HepG2 (cell line): ENCODE results near the gene CCDC183. TPM values are rescaled to one million over a fixed set of nuclear protein-coding genes. Genes with fewer than 3 reads are reported as not detected.

Experiments
- ATAC-seq: fragments of 200-7000 bp; cut with Tn5 transposase; 3 replicates; pipeline ENCODE4 v1.9.1; 2020; ENCODE audit warnings: mild to moderate bottlenecking, moderate library complexity
- BruUV-seq: library from RNA; stranded (reverse); fragments of 400-500 nt; replicated peaks from 2 replicates; lab custom pipeline; 2021; lab: Mats Ljungman, UMichigan
- CTCF ChIA-PET: fragments of 300-600 bp; formaldehyde crosslinking; extraction: SDS; loops from one replicate; lab custom pipeline; 2021; ENCODE audit warnings: low total read pairs, inconsistent platforms, low intra/inter-chr PET ratio; lab: Yijun Ruan, JAX
- POLR2A ChIA-PET: fragments of 350-600 bp; sonication (Branson Sonifier 250); formaldehyde crosslinking; loops from one replicate; lab custom pipeline; 2020; ENCODE audit warnings: antibody characterized with exemption, inconsistent platforms; lab: Yijun Ruan, JAX
- DNase-seq: peaks from one replicate; pipeline ENCODE4 v3.0.0-alpha.2; 2015; ENCODE audit warnings: low spot score
- FAIRE-seq: peaks from 3 replicates; lab custom pipeline; 2011; peaks lifted over from hg19 to GRCh38; lab: Jason Lieb, UNC
- H2AFZ ChIP-seq: one replicate; pipeline ENCODE4 v1.6.1; 2011; ENCODE audit warnings: low read length, inconsistent platforms
- H3K27ac ChIP-seq: fragments of 300-600 bp; 3 replicates; pipeline ENCODE4 v1.8.0; 2011; ENCODE audit warnings: mixed run types, mild to moderate bottlenecking, mixed read lengths, low read length, inconsistent platforms; ENCODE audit not compliant: insufficient read depth; ENCODE audit errors: extremely low read length
- H3K27me3 ChIP-seq, 2 experiments: fragments of 200-600 bp in 1 of 2; 2 replicates in 1 of 2; 3 replicates in 1 of 2; pipeline versions ENCODE4 v1.6.0 to v1.8.0; 2011; ENCODE audit warnings: low read length in 2 of 2, mild to moderate bottlenecking in 2 of 2, moderate library complexity in 2 of 2, inconsistent platforms in 1 of 2; ENCODE audit not compliant: insufficient read depth in 2 of 2, control insufficient read depth in 1 of 2
- H3K36me3 ChIP-seq, 2 experiments: fragments of 200-600 bp in 1 of 2; replicated peaks in 1 of 2; 2 replicates in 1 of 2; 3 replicates in 1 of 2; pipeline versions ENCODE4 v1.5.1 to v1.8.0; 2011; ENCODE audit warnings: low read length in 2 of 2, inconsistent platforms in 1 of 2; ENCODE audit not compliant: insufficient read depth in 2 of 2, control insufficient read depth in 1 of 2
- H3K4me1 ChIP-seq: 2 replicates; pipeline ENCODE4 v1.5.1; 2012; ENCODE audit warnings: low read length, inconsistent platforms; ENCODE audit not compliant: insufficient read depth
- H3K4me2 ChIP-seq: 2 replicates; pipeline ENCODE4 v1.6.0; 2011; ENCODE audit warnings: low read depth, low read length, inconsistent platforms
- H3K4me3 ChIP-seq, 3 experiments: fragments of 200-600 bp in 1 of 3; sonication (generic), shearing (Covaris generic) in 1 of 3; replicated peaks in 1 of 3; 2 replicates each; pipeline ENCODE4 v1.5.1; 2011 to 2016; ENCODE audit warnings: low read length in 3 of 3, inconsistent platforms in 2 of 3, low read depth in 2 of 3, mild to moderate bottlenecking in 2 of 3, control low read depth in 1 of 3, mixed read lengths in 1 of 3; ENCODE audit not compliant: insufficient read depth in 1 of 3
- H3K79me2 ChIP-seq: one replicate; pipeline ENCODE4 v1.6.1; 2011; ENCODE audit warnings: low read length, inconsistent platforms; ENCODE audit not compliant: insufficient read depth
- H3K9ac ChIP-seq: 2 replicates; pipeline ENCODE4 v1.6.0; 2011; ENCODE audit warnings: mild to moderate bottlenecking, low read depth, low read length, inconsistent platforms; ENCODE audit not compliant: insufficient read depth
- H3K9me3 ChIP-seq: 2 replicates; pipeline ENCODE4 v1.5.1; 2012; ENCODE audit warnings: mild to moderate bottlenecking, low read length
- H4K20me1 ChIP-seq: 2 replicates; pipeline ENCODE4 v1.6.0; 2011; ENCODE audit warnings: inconsistent platforms, mild to moderate bottlenecking, low read length, moderate library complexity; ENCODE audit not compliant: insufficient read depth
- AGO1 ChIP-seq: fragments of 200-400 bp; formaldehyde crosslinking; IDR thresholded peaks from 2 replicates; pipeline ENCODE4 v1.6.1; 2017; ENCODE audit warnings: mild to moderate bottlenecking, low read depth, low read length, moderate library complexity; ENCODE audit not compliant: poor library complexity, severe bottlenecking
- AGO2 ChIP-seq: fragments of 200-400 bp; formaldehyde crosslinking; optimal IDR thresholded peaks from 2 replicates; pipeline ENCODE3; 2017; ENCODE audit warnings: mild to moderate bottlenecking, low read depth, low read length, moderate library complexity
- AKAP8 ChIP-seq: sonication (generic); formaldehyde crosslinking; IDR thresholded peaks from 2 replicates; pipeline ENCODE4 v1.5.1; 2020; ENCODE audit warnings: mild to moderate bottlenecking, missing genetic modification reagents
- CCDC6 ChIP-seq: sonication (generic); formaldehyde crosslinking; IDR thresholded peaks from 2 replicates; pipeline ENCODE4 v1.8.1; 2022; ENCODE audit warnings: mild to moderate bottlenecking, missing genetic modification reagents, moderate library complexity
- MEIS2 ChIP-seq: sonication (generic); formaldehyde crosslinking; IDR thresholded peaks from 2 replicates; pipeline ENCODE4 v1.9.0; 2021; ENCODE audit warnings: mild to moderate bottlenecking, missing genetic modification reagents
- POLR2G ChIP-seq: fragments of 200-400 bp; formaldehyde crosslinking; IDR thresholded peaks from 2 replicates; pipeline ENCODE4 v1.6.1; 2018; ENCODE audit warnings: mild to moderate bottlenecking, low read depth, low read length, moderate library complexity
- RBFOX2 ChIP-seq: fragments of 200-400 bp; formaldehyde crosslinking; IDR thresholded peaks from 2 replicates; pipeline ENCODE4 v1.6.1; 2017; ENCODE audit warnings: low read depth, mild to moderate bottlenecking, low read length
- SSRP1 ChIP-seq: IDR thresholded peaks from 2 replicates; pipeline ENCODE4 v1.6.1; 2016; ENCODE audit warnings: control low read depth
- ZNF329 ChIP-seq: sonication (generic); formaldehyde crosslinking; IDR thresholded peaks from 2 replicates; pipeline ENCODE4 v1.9.0; 2021; ENCODE audit warnings: low read depth, mild to moderate bottlenecking, missing genetic modification reagents
- WGBS: methylation state at CpG from one replicate; pipeline ENCODE4 v1.1.6; 2017; ENCODE audit warnings: low lambda C conversion rate; 5-methylcytosine and 5-hydroxymethylcytosine counted together
- in situ Hi-C: cut with HindIII; loops from 2 replicates; pipeline ENCODE4 v1.10.0; 2017; ENCODE audit warnings: low pct_unique_long_range_greater_than_20kb; ENCODE audit not compliant: extremely low pct_ligation_motif_present
- intact Hi-C: fragments of 100-400 bp; cut with micrococcal nuclease; formaldehyde crosslinking; loops from one replicate; pipeline ENCODE4 v1.10.0; 2022; ENCODE audit not compliant: unreplicated experiment
- polyA plus RNA-seq, 8 experiments: library from polyadenylated mRNA; depleted of rRNA in 3 of 8; stranded (reverse) in 7 of 8; unstranded in 1 of 8; fragments of >200 nt; fragmentation: Illumina TruSeq in 4 of 8; extraction: Trizol in 4 of 8; gene quantifications; 2 replicates each; pipeline versions ENCODE4 v1.2.1 to v1.2.3, GENCODE V29; 2011 to 2016; ENCODE audit warnings: low read depth in 4 of 8, missing spikeins in 1 of 8, mixed read lengths in 1 of 8; ENCODE audit not compliant: insufficient read depth in 1 of 8
- total RNA-seq, 5 experiments: library from RNA; depleted of rRNA; stranded (reverse); fragments of >200 nt; fragmentation: Illumina TruSeq; extraction: Trizol; gene quantifications; 2 replicates each; pipeline ENCODE4 v1.2.3, GENCODE V29; 2016; ENCODE audit warnings: low read depth in 1 of 5
- TF ChIP-seq, protein P1 (sequence below): sonication (generic); formaldehyde crosslinking; IDR thresholded peaks from 2 replicates; pipeline ENCODE4 v1.5.1; 2020; ENCODE audit warnings: mild to moderate bottlenecking, missing genetic modification reagents, moderate library complexity

Gene CCDC183
- total and polyA plus RNA-seq, 2 of the 13 experiments (the other 11 are each of a cell fraction or from before 2014, with no cell fraction given): 5.0 to 66.4 TPM

DNA sequence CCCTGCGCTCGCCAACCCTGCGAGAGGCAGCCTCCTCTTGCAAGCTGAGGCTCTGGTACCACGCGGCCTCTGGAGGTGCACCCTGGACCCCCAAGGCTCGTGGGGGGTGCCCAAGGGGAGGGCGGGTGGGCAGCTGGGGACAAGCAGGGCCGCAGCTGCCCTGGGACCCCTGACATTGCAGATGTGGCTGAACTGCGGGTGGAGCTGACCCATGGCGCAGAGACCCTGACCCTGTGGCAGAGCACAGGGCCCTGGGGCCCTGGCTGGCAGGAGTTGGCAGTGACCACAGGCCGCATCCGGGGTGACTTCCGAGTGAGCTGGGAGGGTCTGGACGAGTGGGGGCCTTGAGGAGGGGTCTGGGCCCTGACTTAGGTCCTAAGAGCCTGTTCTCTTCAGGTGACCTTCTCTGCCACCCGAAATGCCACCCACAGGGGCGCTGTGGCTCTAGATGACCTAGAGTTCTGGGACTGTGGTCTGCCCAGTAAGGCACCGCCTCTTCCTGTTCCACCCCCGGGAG lies 57.5 kb downstream of the CCDC183 start:
- WGBS: 90% methylated on average over 11 of the region's 18 CpGs
- H2AFZ ChIP-seq: no peak overlapping the region
- H3K36me3 ChIP-seq: peaks cover 11 to 20% of the 10 kb centered on the region in 2 experiments
- POLR2A ChIA-PET: interaction anchor here (1.1 kb wide), 1 partner anchor 22 kb away, joined by 3 read pairs; no protein-coding TSS in a partner anchor
- H3K4me3 ChIP-seq: no peak overlapping the region
- peaks cover 13% of the 10 kb centered on the region for H3K79me2 ChIP-seq
- intact Hi-C loops: no loop called here
- CTCF ChIA-PET: no interaction called here
- peaks cover 9% of the 10 kb centered on the region; the same call in 1 of the 2 replicates for H4K20me1 ChIP-seq
- in situ Hi-C loops: no loop called here
- FAIRE-seq: no peak
- TF ChIP-seq SSRP1 (CRISPR knock-in tag) (0 out of 2 replicates have a peak, but pooled peaks have one; percentile 41), MEIS2 (CRISPR knock-in tag) (no peak), CCDC6 (no peak)
- TF ChIP-seq, all 625 proteins: peak for 1
- ATAC-seq: no peak
- Histone ChIP-seq H3K27me3 (no peaks in the 10 kb centered on the region), H3K9ac (no peak overlapping the region), H3K27ac (no peak overlapping the region), H3K4me1 (peaks cover 35% of the 10 kb centered on the region), H3K9me3 (no peaks in the 10 kb centered on the region), H3K4me2 (no peak overlapping the region)
- BruUV-seq: no TSS peak
- DNase-seq: no peak

DNA sequence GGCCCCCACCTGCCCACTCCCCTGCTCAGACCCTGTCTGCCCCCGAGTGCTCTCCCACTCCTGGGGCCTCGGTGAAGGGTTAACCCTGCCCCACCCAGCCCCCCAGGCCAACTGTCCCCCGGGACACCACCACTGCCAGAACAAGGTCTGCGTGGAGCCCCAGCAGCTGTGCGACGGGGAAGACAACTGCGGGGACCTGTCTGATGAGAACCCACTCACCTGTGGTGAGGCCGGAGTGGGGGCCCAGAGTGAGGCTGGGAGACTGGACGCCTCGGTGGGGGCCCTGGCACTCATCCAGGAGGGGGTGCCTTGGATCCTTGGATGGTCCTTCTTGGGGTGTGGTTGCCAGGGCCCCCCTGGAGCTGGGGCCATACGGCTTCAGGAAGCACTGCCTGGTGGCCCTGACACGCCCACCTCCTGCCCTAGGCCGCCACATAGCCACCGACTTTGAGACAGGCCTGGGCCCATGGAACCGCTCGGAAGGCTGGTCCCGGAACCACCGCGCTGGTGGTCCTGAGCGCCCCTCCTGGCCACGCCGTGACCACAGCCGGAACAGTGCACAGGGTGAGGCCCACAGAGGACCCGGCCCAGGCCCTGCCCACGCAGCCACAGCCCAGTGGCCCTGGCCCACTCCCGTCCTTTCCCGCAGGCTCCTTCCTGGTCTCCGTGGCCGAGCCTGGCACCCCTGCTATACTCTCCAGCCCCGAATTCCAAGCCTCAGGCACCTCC lies 58.1 kb downstream of the CCDC183 start:
- Histone ChIP-seq H3K4me2 (no peak overlapping the region), H3K9me3 (no peaks in the 10 kb centered on the region), H3K79me2 (peaks cover 13% of the 10 kb centered on the region), H3K4me3 (no peak overlapping the region), H4K20me1 (peaks cover 9% of the 10 kb centered on the region; the same call in 1 of the 2 replicates), H3K4me1 (peaks cover 40% of the 10 kb centered on the region), H2AFZ (no peak overlapping the region), H3K27ac (no peak overlapping the region), H3K36me3 (peaks cover 11 to 20% of the 10 kb centered on the region in 2 experiments), H3K9ac (no peak overlapping the region), H3K27me3 (no peaks in the 10 kb centered on the region)
- FAIRE-seq (no peak), DNase-seq (no peak), ATAC-seq (no peak)
- POLR2A ChIA-PET: interaction anchor here (1.1 kb wide), 1 partner anchor 21 kb away, joined by 3 read pairs; no protein-coding TSS in a partner anchor
- in situ Hi-C loops: no loop called here
- 94% methylated on average over 7 of the region's 30 CpGs for WGBS
- intact Hi-C loops: no loop called here
- CTCF ChIA-PET: no interaction called here
- BruUV-seq: no TSS peak
- TF ChIP-seq, protein P1, sequence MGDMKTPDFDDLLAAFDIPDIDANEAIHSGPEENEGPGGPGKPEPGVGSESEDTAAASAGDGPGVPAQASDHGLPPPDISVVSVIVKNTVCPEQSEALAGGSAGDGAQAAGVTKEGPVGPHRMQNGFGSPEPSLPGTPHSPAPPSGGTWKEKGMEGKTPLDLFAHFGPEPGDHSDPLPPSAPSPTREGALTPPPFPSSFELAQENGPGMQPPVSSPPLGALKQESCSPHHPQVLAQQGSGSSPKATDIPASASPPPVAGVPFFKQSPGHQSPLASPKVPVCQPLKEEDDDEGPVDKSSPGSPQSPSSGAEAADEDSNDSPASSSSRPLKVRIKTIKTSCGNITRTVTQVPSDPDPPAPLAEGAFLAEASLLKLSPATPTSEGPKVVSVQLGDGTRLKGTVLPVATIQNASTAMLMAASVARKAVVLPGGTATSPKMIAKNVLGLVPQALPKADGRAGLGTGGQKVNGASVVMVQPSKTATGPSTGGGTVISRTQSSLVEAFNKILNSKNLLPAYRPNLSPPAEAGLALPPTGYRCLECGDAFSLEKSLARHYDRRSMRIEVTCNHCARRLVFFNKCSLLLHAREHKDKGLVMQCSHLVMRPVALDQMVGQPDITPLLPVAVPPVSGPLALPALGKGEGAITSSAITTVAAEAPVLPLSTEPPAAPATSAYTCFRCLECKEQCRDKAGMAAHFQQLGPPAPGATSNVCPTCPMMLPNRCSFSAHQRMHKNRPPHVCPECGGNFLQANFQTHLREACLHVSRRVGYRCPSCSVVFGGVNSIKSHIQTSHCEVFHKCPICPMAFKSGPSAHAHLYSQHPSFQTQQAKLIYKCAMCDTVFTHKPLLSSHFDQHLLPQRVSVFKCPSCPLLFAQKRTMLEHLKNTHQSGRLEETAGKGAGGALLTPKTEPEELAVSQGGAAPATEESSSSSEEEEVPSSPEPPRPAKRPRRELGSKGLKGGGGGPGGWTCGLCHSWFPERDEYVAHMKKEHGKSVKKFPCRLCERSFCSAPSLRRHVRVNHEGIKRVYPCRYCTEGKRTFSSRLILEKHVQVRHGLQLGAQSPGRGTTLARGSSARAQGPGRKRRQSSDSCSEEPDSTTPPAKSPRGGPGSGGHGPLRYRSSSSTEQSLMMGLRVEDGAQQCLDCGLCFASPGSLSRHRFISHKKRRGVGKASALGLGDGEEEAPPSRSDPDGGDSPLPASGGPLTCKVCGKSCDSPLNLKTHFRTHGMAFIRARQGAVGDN: peak; percentile 13; the same call in 1 of the 2 replicates
- TF ChIP-seq ZNF329 (CRISPR knock-in tag) (no peak), POLR2G (peak; percentile 53; the same call in 1 of the 2 replicates), AGO2 (peak; percentile 70), AGO1 (peak; percentile 65), AKAP8 (0 out of 2 replicates have a peak, but pooled peaks have one; percentile 19), RBFOX2 (peak; percentile 70)
